HepG2 (cell line): ENCODE results near the gene APOC3. TPM values are rescaled to one million over a fixed set of nuclear protein-coding genes. Genes with fewer than 3 reads are reported as not detected.

ENCODE experiments used
- FLYWCH1 ChIP-seq: sonication (generic); formaldehyde crosslinking; IDR thresholded peaks from 2 replicates; pipeline ENCODE4 v1.8.1; 2023; ENCODE audit warnings: mild to moderate bottlenecking, missing genetic modification reagents
- GTF3A ChIP-seq: sonication (generic); formaldehyde crosslinking; conservative IDR thresholded peaks from 2 replicates; pipeline ENCODE4 v1.4.0; 2020; ENCODE audit warnings: mild to moderate bottlenecking, missing genetic modification reagents
- NR2F2 ChIP-seq: IDR thresholded peaks from 2 replicates; pipeline ENCODE4 v1.6.1; 2012; ENCODE audit warnings: low read depth, inconsistent platforms, borderline replicate concordance
- SALL2 ChIP-seq: sonication (generic); formaldehyde crosslinking; IDR thresholded peaks from 2 replicates; pipeline ENCODE4 v1.8.1; 2023; ENCODE audit warnings: mild to moderate bottlenecking, missing genetic modification reagents, inconsistent platforms
- SKI ChIP-seq: fragments of 450-650 bp; IDR thresholded peaks from one replicate; pipeline ENCODE4 v1.6.1; 2018; ENCODE audit warnings: mild to moderate bottlenecking; ENCODE audit not compliant: partially characterized antibody
- YEATS2 ChIP-seq: sonication (generic); formaldehyde crosslinking; IDR thresholded peaks from 2 replicates; pipeline ENCODE4 v1.4.0; 2020; ENCODE audit warnings: missing genetic modification reagents, borderline replicate concordance
- ZNF331 ChIP-seq: sonication (generic); formaldehyde crosslinking; IDR thresholded peaks from 2 replicates; pipeline ENCODE4 v1.4.0; 2020; ENCODE audit warnings: missing genetic modification reagents
- ZNF891 ChIP-seq: sonication (generic); formaldehyde crosslinking; IDR thresholded peaks from 2 replicates; pipeline ENCODE4 v1.5.0; 2020; ENCODE audit warnings: mild to moderate bottlenecking, missing genetic modification reagents
- polyA plus RNA-seq, 8 experiments: library from polyadenylated mRNA; depleted of rRNA in 3 of 8; stranded (reverse) in 7 of 8; unstranded in 1 of 8; fragments of >200 nt; fragmentation: Illumina TruSeq in 4 of 8; extraction: Trizol in 4 of 8; gene quantifications; 2 replicates each; pipeline versions ENCODE4 v1.2.1 to v1.2.3, GENCODE V29; 2011 to 2016; ENCODE audit warnings: low read depth in 4 of 8, missing spikeins in 1 of 8, mixed read lengths in 1 of 8; ENCODE audit not compliant: insufficient read depth in 1 of 8
- total RNA-seq, 5 experiments: library from RNA; depleted of rRNA; stranded (reverse); fragments of >200 nt; fragmentation: Illumina TruSeq; extraction: Trizol; gene quantifications; 2 replicates each; pipeline ENCODE4 v1.2.3, GENCODE V29; 2016; ENCODE audit warnings: low read depth in 1 of 5
- TF ChIP-seq, protein P1 (sequence below): sonication (generic); formaldehyde crosslinking; IDR thresholded peaks from 2 replicates; pipeline ENCODE4 v1.4.0; 2020; ENCODE audit warnings: missing genetic modification reagents
- TF ChIP-seq, protein P2 (sequence below), 2 experiments: sonication (generic) in 1 of 2; formaldehyde crosslinking in 1 of 2; IDR thresholded peaks; 2 replicates each; pipeline versions ENCODE4 v1.4.0 to v1.6.1; 2016 to 2020; ENCODE audit warnings: borderline replicate concordance in 1 of 2, low read depth in 1 of 2, mild to moderate bottlenecking in 1 of 2, missing genetic modification reagents in 1 of 2
- TF ChIP-seq, protein P3 (sequence below): sonication (generic); formaldehyde crosslinking; IDR thresholded peaks from 2 replicates; pipeline ENCODE4 v1.4.0; 2020; ENCODE audit warnings: missing genetic modification reagents
- TF ChIP-seq, protein P4 (sequence below): IDR thresholded peaks from 2 replicates; pipeline ENCODE4 v1.6.1; 2016; ENCODE audit warnings: missing genetic modification reagents, missing compliant biosample characterization
- TF ChIP-seq, protein P5 (sequence below): sonication (generic); formaldehyde crosslinking; IDR thresholded peaks from 2 replicates; pipeline ENCODE4 v1.5.1; 2020; ENCODE audit warnings: mild to moderate bottlenecking, missing genetic modification reagents, moderate library complexity
- TF ChIP-seq, protein P6 (sequence below): sonication (generic); formaldehyde crosslinking; IDR thresholded peaks from 2 replicates; pipeline ENCODE4 v1.4.0; 2020; ENCODE audit warnings: mild to moderate bottlenecking, missing genetic modification reagents

The APOC3 gene
- total and polyA plus RNA-seq, 2 of the 13 experiments (the other 11 are each of a cell fraction or from before 2014, with no cell fraction given) = 314 to 687 TPM

DNA sequence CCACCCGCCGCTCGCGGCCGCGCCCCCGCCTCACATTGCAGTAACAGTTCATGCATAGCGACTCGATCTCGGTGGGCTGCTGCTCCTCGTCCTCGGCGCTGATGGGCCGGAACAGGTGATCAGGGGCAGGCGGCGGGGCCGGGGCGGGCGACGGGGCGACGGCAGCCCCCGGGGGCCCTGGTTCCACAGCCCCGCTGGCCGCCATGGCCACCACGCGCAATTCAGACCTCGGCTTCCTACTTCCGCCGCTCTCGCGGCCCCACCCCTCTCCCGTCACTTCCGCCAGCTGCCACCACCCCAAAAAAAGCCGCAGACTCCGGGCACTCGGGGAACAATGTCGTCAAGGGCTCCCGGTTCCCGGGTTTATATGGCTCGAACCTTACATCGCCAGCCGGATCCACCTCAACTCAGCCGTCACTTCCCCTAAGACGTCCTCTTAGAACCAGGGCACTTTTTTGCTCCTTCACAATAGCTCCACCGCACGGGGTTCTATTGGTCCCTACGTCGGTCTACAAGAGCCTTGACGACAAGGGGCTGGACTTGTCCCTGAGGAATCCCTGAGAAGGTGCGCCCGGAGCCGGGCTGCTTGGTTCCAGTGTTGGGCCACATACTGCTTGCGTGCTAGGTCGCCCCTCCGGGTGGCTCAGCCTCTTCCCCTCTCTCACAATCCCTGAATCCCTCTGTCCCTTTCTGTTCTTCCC is 41.8 kb upstream of the APOC3 start, which contains the start of gene ZPR1 (continued):
- TF ChIP-seq NR2F2 (no peak), GTF3A (CRISPR knock-in tag) (no peak), SALL2 (CRISPR knock-in tag) (no peak), YEATS2 (CRISPR knock-in tag) (peak; percentile 56; the same call in 1 of the 2 replicates), ZNF331 (no peak), FLYWCH1 (no peak), ZNF891 (CRISPR knock-in tag) (0 out of 2 replicates have a peak, but pooled peaks have one; percentile 70), SKI (no peak)
- TF ChIP-seq, protein P1, sequence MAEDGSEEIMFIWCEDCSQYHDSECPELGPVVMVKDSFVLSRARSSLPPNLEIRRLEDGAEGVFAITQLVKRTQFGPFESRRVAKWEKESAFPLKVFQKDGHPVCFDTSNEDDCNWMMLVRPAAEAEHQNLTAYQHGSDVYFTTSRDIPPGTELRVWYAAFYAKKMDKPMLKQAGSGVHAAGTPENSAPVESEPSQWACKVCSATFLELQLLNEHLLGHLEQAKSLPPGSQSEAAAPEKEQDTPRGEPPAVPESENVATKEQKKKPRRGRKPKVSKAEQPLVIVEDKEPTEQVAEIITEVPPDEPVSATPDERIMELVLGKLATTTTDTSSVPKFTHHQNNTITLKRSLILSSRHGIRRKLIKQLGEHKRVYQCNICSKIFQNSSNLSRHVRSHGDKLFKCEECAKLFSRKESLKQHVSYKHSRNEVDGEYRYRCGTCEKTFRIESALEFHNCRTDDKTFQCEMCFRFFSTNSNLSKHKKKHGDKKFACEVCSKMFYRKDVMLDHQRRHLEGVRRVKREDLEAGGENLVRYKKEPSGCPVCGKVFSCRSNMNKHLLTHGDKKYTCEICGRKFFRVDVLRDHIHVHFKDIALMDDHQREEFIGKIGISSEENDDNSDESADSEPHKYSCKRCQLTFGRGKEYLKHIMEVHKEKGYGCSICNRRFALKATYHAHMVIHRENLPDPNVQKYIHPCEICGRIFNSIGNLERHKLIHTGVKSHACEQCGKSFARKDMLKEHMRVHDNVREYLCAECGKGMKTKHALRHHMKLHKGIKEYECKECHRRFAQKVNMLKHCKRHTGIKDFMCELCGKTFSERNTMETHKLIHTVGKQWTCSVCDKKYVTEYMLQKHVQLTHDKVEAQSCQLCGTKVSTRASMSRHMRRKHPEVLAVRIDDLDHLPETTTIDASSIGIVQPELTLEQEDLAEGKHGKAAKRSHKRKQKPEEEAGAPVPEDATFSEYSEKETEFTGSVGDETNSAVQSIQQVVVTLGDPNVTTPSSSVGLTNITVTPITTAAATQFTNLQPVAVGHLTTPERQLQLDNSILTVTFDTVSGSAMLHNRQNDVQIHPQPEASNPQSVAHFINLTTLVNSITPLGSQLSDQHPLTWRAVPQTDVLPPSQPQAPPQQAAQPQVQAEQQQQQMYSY = no peak
- TF ChIP-seq, protein P2, sequence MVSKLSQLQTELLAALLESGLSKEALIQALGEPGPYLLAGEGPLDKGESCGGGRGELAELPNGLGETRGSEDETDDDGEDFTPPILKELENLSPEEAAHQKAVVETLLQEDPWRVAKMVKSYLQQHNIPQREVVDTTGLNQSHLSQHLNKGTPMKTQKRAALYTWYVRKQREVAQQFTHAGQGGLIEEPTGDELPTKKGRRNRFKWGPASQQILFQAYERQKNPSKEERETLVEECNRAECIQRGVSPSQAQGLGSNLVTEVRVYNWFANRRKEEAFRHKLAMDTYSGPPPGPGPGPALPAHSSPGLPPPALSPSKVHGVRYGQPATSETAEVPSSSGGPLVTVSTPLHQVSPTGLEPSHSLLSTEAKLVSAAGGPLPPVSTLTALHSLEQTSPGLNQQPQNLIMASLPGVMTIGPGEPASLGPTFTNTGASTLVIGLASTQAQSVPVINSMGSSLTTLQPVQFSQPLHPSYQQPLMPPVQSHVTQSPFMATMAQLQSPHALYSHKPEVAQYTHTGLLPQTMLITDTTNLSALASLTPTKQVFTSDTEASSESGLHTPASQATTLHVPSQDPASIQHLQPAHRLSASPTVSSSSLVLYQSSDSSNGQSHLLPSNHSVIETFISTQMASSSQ (IDR thresholded peaks at IDR 0.05; ENCODE audit: low read depth) = no peak
- TF ChIP-seq, protein P2 (CRISPR knock-in tag; IDR thresholded peaks at IDR 0.05; ENCODE audit: borderline replicate concordance) = no peak
- TF ChIP-seq, protein P3, sequence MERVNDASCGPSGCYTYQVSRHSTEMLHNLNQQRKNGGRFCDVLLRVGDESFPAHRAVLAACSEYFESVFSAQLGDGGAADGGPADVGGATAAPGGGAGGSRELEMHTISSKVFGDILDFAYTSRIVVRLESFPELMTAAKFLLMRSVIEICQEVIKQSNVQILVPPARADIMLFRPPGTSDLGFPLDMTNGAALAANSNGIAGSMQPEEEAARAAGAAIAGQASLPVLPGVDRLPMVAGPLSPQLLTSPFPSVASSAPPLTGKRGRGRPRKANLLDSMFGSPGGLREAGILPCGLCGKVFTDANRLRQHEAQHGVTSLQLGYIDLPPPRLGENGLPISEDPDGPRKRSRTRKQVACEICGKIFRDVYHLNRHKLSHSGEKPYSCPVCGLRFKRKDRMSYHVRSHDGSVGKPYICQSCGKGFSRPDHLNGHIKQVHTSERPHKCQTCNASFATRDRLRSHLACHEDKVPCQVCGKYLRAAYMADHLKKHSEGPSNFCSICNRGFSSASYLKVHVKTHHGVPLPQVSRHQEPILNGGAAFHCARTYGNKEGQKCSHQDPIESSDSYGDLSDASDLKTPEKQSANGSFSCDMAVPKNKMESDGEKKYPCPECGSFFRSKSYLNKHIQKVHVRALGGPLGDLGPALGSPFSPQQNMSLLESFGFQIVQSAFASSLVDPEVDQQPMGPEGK (CRISPR knock-in tag) = peak; percentile 57; the same call in 1 of the 2 replicates
- TF ChIP-seq, protein P4, sequence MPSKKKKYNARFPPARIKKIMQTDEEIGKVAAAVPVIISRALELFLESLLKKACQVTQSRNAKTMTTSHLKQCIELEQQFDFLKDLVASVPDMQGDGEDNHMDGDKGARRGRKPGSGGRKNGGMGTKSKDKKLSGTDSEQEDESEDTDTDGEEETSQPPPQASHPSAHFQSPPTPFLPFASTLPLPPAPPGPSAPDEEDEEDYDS = 0 out of 2 replicates have a peak, but pooled peaks have one; percentile 20
- TF ChIP-seq, protein P5, sequence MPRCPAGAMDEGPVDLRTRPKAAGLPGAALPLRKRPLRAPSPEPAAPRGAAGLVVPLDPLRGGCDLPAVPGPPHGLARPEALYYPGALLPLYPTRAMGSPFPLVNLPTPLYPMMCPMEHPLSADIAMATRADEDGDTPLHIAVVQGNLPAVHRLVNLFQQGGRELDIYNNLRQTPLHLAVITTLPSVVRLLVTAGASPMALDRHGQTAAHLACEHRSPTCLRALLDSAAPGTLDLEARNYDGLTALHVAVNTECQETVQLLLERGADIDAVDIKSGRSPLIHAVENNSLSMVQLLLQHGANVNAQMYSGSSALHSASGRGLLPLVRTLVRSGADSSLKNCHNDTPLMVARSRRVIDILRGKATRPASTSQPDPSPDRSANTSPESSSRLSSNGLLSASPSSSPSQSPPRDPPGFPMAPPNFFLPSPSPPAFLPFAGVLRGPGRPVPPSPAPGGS (CRISPR knock-in tag) = no peak; the same call in 1 of the 2 replicates
- TF ChIP-seq, protein P6, sequence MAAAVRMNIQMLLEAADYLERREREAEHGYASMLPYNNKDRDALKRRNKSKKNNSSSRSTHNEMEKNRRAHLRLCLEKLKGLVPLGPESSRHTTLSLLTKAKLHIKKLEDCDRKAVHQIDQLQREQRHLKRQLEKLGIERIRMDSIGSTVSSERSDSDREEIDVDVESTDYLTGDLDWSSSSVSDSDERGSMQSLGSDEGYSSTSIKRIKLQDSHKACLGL (CRISPR knock-in tag) = peak; percentile 53; the same call in 1 of the 2 replicates
